B cell (primary cell): ENCODE results near the gene FBLIM1. TPM values are rescaled to one million over a fixed set of nuclear protein-coding genes. Genes with fewer than 3 reads are reported as not detected.

ENCODE experiments used
- ATAC-seq: fragments of 200-7000 bp; cut with Tn5 transposase; one replicate; pipeline ENCODE4 v1.10.0; 2021; ENCODE audit warnings: low read depth, mild to moderate bottlenecking, moderate number of reproducible peaks, moderate library complexity
- CTCF ChIA-PET: fragments of 350-600 bp; sonication (Branson Sonifier 250); formaldehyde crosslinking; loops from one replicate; lab custom pipeline; 2021; ENCODE audit warnings: antibody characterized with exemption, inconsistent platforms; lab: Charles Lee
- POLR2A ChIA-PET: fragments of 350-600 bp; sonication (Branson Sonifier 250); formaldehyde crosslinking; loops from one replicate; lab custom pipeline; 2021; ENCODE audit warnings: antibody characterized with exemption; lab: Charles Lee
- DNase-seq: peaks from one replicate; pipeline ENCODE4 v3.0.0; 2013
- H2AFZ ChIP-seq: 2 replicates; pipeline ENCODE4 v1.6.1; 2012; ENCODE audit warnings: mild to moderate bottlenecking, low read depth, low read length; ENCODE audit not compliant: insufficient read depth, poor library complexity, severe bottlenecking
- H3K27ac ChIP-seq, 2 donors: 1 replicate in 1 of 2; 2 replicates in 1 of 2; pipeline ENCODE4 v1.5.1; 2012 to 2013; ENCODE audit warnings: low read length in 2 of 2, mild to moderate bottlenecking in 2 of 2, moderate library complexity in 1 of 2
- H3K27me3 ChIP-seq, 4 experiments: fragments of 200-600 bp in 1 of 4; sonication (generic) in 1 of 4; replicated peaks in 1 of 4; 1 replicate in 2 of 4; 2 replicates in 2 of 4; pipeline versions ENCODE4 v1.6.1 to v1.7.0; 2013 to 2016; ENCODE audit warnings: low read length in 3 of 4, mild to moderate bottlenecking in 2 of 4, mixed read lengths in 1 of 4, moderate library complexity in 1 of 4; ENCODE audit not compliant: insufficient read depth in 4 of 4, control insufficient read depth in 3 of 4; ENCODE audit errors: control extremely low read depth in 1 of 4
- H3K36me3 ChIP-seq, 2 experiments: replicated peaks in 1 of 2; 1 replicate in 1 of 2; 2 replicates in 1 of 2; pipeline versions ENCODE4 v1.6.1 to v1.7.1; 2013; ENCODE audit warnings: low read length in 1 of 2; ENCODE audit not compliant: insufficient read depth in 2 of 2, control insufficient read depth in 1 of 2; ENCODE audit errors: control extremely low read depth in 1 of 2, extremely low read depth in 1 of 2
- H3K4me1 ChIP-seq, 2 donors: fragments of 200-600 bp in 1 of 2; sonication (generic) in 1 of 2; 1 replicate in 1 of 2; 2 replicates in 1 of 2; pipeline versions ENCODE4 v1.5.1 to v1.6.1; 2013 to 2017; ENCODE audit warnings: low read length in 2 of 2; ENCODE audit not compliant: control insufficient read depth in 2 of 2, insufficient read depth in 2 of 2
- H3K4me2 ChIP-seq: replicated peaks from 2 replicates; pipeline ENCODE3; 2012; ENCODE audit warnings: mild to moderate bottlenecking, low read depth, low read length; ENCODE audit not compliant: poor library complexity, severe bottlenecking
- H3K4me3 ChIP-seq, 5 experiments: fragments of 200-600 bp in 1 of 5; sonication (generic) in 1 of 5; 1 replicate in 3 of 5; 2 replicates in 2 of 5; pipeline versions ENCODE4 v1.5.1 to v1.7.0; 2011 to 2016; ENCODE audit warnings: low read length in 4 of 5, mild to moderate bottlenecking in 4 of 5, low read depth in 2 of 5, control low read depth in 1 of 5, moderate library complexity in 1 of 5; ENCODE audit not compliant: insufficient read depth in 1 of 5; ENCODE audit errors: control extremely low read depth in 1 of 5, extremely low read depth in 1 of 5
- H3K79me2 ChIP-seq: fragments of 200-600 bp; sonication (generic); one replicate; pipeline ENCODE4 v1.6.0; 2016; ENCODE audit warnings: low read length; ENCODE audit not compliant: control insufficient read depth, insufficient read depth
- H3K9ac ChIP-seq: fragments of 200-600 bp; sonication (generic); 2 replicates; pipeline ENCODE4 v1.6.1; 2017; ENCODE audit warnings: mild to moderate bottlenecking, low read length, moderate library complexity
- H3K9me3 ChIP-seq, 3 donors: one replicate each; pipeline versions ENCODE4 v1.6.1 to v1.7.1; 2013; ENCODE audit warnings: low read length in 2 of 3; ENCODE audit not compliant: control insufficient read depth in 2 of 3, insufficient read depth in 1 of 3; ENCODE audit errors: control extremely low read depth in 1 of 3
- H4K20me1 ChIP-seq: 2 replicates; pipeline ENCODE4 v1.6.0; 2012; ENCODE audit warnings: mild to moderate bottlenecking, low read length; ENCODE audit not compliant: insufficient read depth, control insufficient read depth, poor library complexity, severe bottlenecking
- H3K27ac Mint-ChIP-seq: one replicate; pipeline ENCODE4 v1.8.0; 2021; ENCODE audit warnings: mixed read lengths
- H3K27me3 Mint-ChIP-seq: one replicate; pipeline ENCODE4 v1.8.0; 2021; ENCODE audit warnings: mixed read lengths
- H3K4me1 Mint-ChIP-seq: one replicate; pipeline ENCODE4 v1.8.0; 2021; ENCODE audit warnings: mixed read lengths
- H3K4me3 Mint-ChIP-seq: one replicate; pipeline ENCODE4 v1.8.0; 2021; ENCODE audit warnings: mixed read lengths
- H3K9me3 Mint-ChIP-seq: one replicate; pipeline ENCODE4 v1.8.0; 2022; ENCODE audit warnings: mixed read lengths; ENCODE audit not compliant: insufficient read depth
- EZH2 ChIP-seq: IDR thresholded peaks from 2 replicates; pipeline ENCODE4 v1.6.1; 2012; ENCODE audit warnings: borderline replicate concordance, low read depth, mild to moderate bottlenecking, moderate library complexity, low read length; ENCODE audit not compliant: insufficient read depth, poor library complexity, severe bottlenecking
- WGBS: methylation state at CpG from one replicate; pipeline ENCODE4 v1.1.5; 2013; ENCODE audit warnings: missing lambda C conversion rate; ENCODE audit not compliant: insufficient coverage; 5-methylcytosine and 5-hydroxymethylcytosine counted together
- intact Hi-C: fragments of 100-400 bp; cut with micrococcal nuclease; formaldehyde crosslinking; loops from one replicate; pipeline ENCODE4 v1.10.0; 2022
- polyA plus RNA-seq: library from polyadenylated mRNA; depleted of rRNA; stranded (reverse); fragments of >200 nt; gene quantifications from 2 replicates; pipeline ENCODE4 v1.2.3, GENCODE V29; 2012
- total RNA-seq, 2 donors: library from RNA; stranded (reverse); fragments of 120-200 nt in 1 of 2; gene quantifications; 1 replicate in 1 of 2; 2 replicates in 1 of 2; pipeline versions ENCODE4 v1.2.3 to v1.2.4, GENCODE V29; 2013 to 2022
- TF ChIP-seq, protein P1 (sequence below): fragments of 200-600 bp; IDR thresholded peaks from one replicate; pipeline ENCODE4 v1.8.0; 2022; ENCODE audit warnings: antibody characterized with exemption, mild to moderate bottlenecking

FBLIM1 gene
- total and polyA plus RNA-seq, 2 donors (not counting 1 experiment from before 2014, with no cell fraction given): not detected

GRCh38 chr1:15731735-15732685 lies 26.6 kb upstream of the FBLIM1 start:
- Histone ChIP-seq H3K4me2 (no peak overlapping the region), H2AFZ (no peak overlapping the region), H4K20me1 (no peaks in the 10 kb centered on the region), H3K36me3 (peaks cover 0 to 71% of the 10 kb centered on the region in 2 experiments), H3K4me3 (no peak overlapping the region), H3K79me2 (no peaks in the 10 kb centered on the region), H3K4me1 (peaks cover 0 to 3% of the 10 kb centered on the region in 2 donors), H3K9me3 (no peaks in the 10 kb centered on the region), H3K9ac (no peak overlapping the region), H3K27ac (no peak overlapping the region), H3K27me3 (no peaks in the 10 kb centered on the region)
- intact Hi-C loops: no loop called here
- ChIA-PET CTCF (interaction anchor here (1.1 to 1.5 kb wide), 2 partner anchors 9 to 10 kb away, joined by 3 to 4 read pairs; no protein-coding TSS in a partner anchor), POLR2A (no interaction called here)
- no peaks in the 10 kb centered on the region for H3K9me3 Mint-ChIP-seq
- no peaks in the 10 kb centered on the region for H3K4me1 Mint-ChIP-seq
- no peak for DNase-seq
- TF ChIP-seq EZH2: no peak
- TF ChIP-seq, protein P1, sequence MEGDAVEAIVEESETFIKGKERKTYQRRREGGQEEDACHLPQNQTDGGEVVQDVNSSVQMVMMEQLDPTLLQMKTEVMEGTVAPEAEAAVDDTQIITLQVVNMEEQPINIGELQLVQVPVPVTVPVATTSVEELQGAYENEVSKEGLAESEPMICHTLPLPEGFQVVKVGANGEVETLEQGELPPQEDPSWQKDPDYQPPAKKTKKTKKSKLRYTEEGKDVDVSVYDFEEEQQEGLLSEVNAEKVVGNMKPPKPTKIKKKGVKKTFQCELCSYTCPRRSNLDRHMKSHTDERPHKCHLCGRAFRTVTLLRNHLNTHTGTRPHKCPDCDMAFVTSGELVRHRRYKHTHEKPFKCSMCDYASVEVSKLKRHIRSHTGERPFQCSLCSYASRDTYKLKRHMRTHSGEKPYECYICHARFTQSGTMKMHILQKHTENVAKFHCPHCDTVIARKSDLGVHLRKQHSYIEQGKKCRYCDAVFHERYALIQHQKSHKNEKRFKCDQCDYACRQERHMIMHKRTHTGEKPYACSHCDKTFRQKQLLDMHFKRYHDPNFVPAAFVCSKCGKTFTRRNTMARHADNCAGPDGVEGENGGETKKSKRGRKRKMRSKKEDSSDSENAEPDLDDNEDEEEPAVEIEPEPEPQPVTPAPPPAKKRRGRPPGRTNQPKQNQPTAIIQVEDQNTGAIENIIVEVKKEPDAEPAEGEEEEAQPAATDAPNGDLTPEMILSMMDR: no peak
- WGBS: 99% methylated on average over 34 of the region's 39 CpGs
- no peak overlapping the region for H3K4me3 Mint-ChIP-seq
- H3K27ac Mint-ChIP-seq: no peak overlapping the region
- ATAC-seq: no peak
- H3K27me3 Mint-ChIP-seq: no peaks in the 10 kb centered on the region

DNA sequence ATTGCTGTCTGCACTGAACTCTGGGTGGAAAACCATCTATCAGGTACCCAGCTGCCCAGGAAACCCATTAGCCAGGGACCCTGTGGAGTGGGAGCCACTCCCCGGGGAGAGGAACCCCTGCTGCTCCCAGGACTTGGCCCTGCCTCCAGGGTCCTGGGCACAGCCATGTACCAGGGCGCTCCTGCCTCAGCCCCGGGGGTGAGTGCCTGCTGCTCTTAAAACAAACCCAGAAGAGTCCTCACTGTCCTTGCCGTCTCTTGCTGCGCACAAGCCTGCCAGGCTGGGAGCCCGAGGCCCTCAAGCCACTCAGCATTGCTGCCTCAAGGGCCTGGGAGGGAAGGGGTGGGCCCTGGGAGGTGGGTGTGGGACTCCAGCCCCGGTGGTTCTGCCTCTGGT lies 25.9 kb upstream of the FBLIM1 start:
- ChIA-PET CTCF (interaction anchor here (1.5 kb wide), 1 partner anchor 9 kb away, joined by 4 read pairs; no protein-coding TSS in a partner anchor), POLR2A (no interaction called here)
- H3K36me3 ChIP-seq: peaks cover 0 to 64% of the 10 kb centered on the region in 2 experiments
- H3K4me2 ChIP-seq: no peak overlapping the region
- H3K9me3 Mint-ChIP-seq: no peaks in the 10 kb centered on the region
- no peaks in the 10 kb centered on the region for H3K27me3 Mint-ChIP-seq
- no peaks in the 10 kb centered on the region for H3K79me2 ChIP-seq
- no peak overlapping the region for H3K4me3 Mint-ChIP-seq
- H3K9ac ChIP-seq: no peak overlapping the region
- H4K20me1 ChIP-seq: no peaks in the 10 kb centered on the region
- no peaks in the 10 kb centered on the region for H3K4me1 Mint-ChIP-seq
- WGBS: 95% methylated on average over 7 of the region's 7 CpGs
- H3K27me3 ChIP-seq: no peaks in the 10 kb centered on the region
- H3K4me1 ChIP-seq: peaks cover 0 to 3% of the 10 kb centered on the region in 2 donors
- no peak for DNase-seq
- H3K27ac ChIP-seq: no peak overlapping the region
- H3K9me3 ChIP-seq: no peaks in the 10 kb centered on the region
- intact Hi-C loops: no loop called here
- H3K27ac Mint-ChIP-seq: no peak overlapping the region
- no peak for TF ChIP-seq EZH2
- TF ChIP-seq, protein P1: no peak
- H2AFZ ChIP-seq: no peak overlapping the region
- no peak for ATAC-seq
- H3K4me3 ChIP-seq: no peak overlapping the region
